AG04450 (cell line): ENCODE data around the gene ZNF513. TPM values are rescaled to one million over a fixed set of nuclear protein-coding genes. Genes with fewer than 3 reads are reported as not detected.
"Not testable (repeated sequence)": the region's sequence is repeated elsewhere in the genome, so short reads cannot be mapped to it uniquely, and the experiment has no call there.

Experiments used
- CTCF ChIA-PET: fragments of 300-600, 350-600 bp; formaldehyde crosslinking; extraction: SDS; loops from one replicate; lab custom pipeline; 2022; ENCODE audit warnings: antibody characterized with exemption, inconsistent platforms; lab: Charles Lee
- POLR2A ChIA-PET: fragments of 350-600 bp; formaldehyde crosslinking; extraction: SDS; loops from one replicate; lab custom pipeline; 2021; ENCODE audit warnings: antibody characterized with exemption, inconsistent platforms; lab: Yijun Ruan, JAX
- DNase-seq: peaks from one replicate; pipeline ENCODE4 v3.0.0-alpha.2; 2011; ENCODE audit warnings: low read depth, low spot score
- H3K27ac ChIP-seq: one replicate; pipeline ENCODE4 v1.5.1; 2012; ENCODE audit warnings: low read depth, low read length, control low read depth
- H3K27me3 ChIP-seq: one replicate; pipeline ENCODE4 v1.6.0; 2012; ENCODE audit warnings: low read length; ENCODE audit not compliant: control insufficient read depth, insufficient read depth
- H3K4me3 ChIP-seq: 2 replicates; pipeline ENCODE4 v1.5.1; 2011; ENCODE audit warnings: mild to moderate bottlenecking, low read depth, low read length, control low read depth
- H3K9me3 ChIP-seq: 2 replicates; pipeline ENCODE4 v1.5.1; 2012; ENCODE audit warnings: low read length; ENCODE audit not compliant: control insufficient read depth, insufficient read depth
- polyA plus RNA-seq: library from polyadenylated mRNA; depleted of rRNA; stranded (reverse); fragments of >200 nt; gene quantifications from 2 replicates; pipeline ENCODE4 v1.2.3, GENCODE V29; 2011
- TF ChIP-seq, protein P1 (sequence below): IDR thresholded peaks from 2 replicates; pipeline ENCODE4 v1.5.1; 2011; ENCODE audit warnings: low read depth, low read length, control low read depth, inconsistent platforms

The ZNF513 gene
- polyA plus RNA-seq, 1 experiment = 7.4 TPM

GRCh38 chr2:27427863-27428212 lies 47.3 kb upstream of the ZNF513 start:
- CTCF ChIA-PET = interaction anchor here (0.9 to 1.3 kb wide), 4 partner anchors 21 to 255 kb away, joined by 3 to 5 read pairs (median 4); no protein-coding TSS in a partner anchor
- no peak for DNase-seq
- H3K4me3 ChIP-seq = peak overlapping the region; percentile 80
- POLR2A ChIA-PET = interaction anchor here (0.8 to 3.6 kb wide), 9 partner anchors 19 to 236 kb away, joined by 3 to 43 read pairs (median 4); partner anchors contain the start of genes CCDC121, GPN1, GTF3C2 and PPM1G
- H3K27me3 ChIP-seq = no peaks in the 10 kb centered on the region
- H3K27ac ChIP-seq = peak overlapping the region; percentile 89
- H3K9me3 ChIP-seq = no peaks in the 10 kb centered on the region; the same call in 1 of the 2 replicates
- TF ChIP-seq, protein P1, sequence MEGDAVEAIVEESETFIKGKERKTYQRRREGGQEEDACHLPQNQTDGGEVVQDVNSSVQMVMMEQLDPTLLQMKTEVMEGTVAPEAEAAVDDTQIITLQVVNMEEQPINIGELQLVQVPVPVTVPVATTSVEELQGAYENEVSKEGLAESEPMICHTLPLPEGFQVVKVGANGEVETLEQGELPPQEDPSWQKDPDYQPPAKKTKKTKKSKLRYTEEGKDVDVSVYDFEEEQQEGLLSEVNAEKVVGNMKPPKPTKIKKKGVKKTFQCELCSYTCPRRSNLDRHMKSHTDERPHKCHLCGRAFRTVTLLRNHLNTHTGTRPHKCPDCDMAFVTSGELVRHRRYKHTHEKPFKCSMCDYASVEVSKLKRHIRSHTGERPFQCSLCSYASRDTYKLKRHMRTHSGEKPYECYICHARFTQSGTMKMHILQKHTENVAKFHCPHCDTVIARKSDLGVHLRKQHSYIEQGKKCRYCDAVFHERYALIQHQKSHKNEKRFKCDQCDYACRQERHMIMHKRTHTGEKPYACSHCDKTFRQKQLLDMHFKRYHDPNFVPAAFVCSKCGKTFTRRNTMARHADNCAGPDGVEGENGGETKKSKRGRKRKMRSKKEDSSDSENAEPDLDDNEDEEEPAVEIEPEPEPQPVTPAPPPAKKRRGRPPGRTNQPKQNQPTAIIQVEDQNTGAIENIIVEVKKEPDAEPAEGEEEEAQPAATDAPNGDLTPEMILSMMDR = no peak

DNA sequence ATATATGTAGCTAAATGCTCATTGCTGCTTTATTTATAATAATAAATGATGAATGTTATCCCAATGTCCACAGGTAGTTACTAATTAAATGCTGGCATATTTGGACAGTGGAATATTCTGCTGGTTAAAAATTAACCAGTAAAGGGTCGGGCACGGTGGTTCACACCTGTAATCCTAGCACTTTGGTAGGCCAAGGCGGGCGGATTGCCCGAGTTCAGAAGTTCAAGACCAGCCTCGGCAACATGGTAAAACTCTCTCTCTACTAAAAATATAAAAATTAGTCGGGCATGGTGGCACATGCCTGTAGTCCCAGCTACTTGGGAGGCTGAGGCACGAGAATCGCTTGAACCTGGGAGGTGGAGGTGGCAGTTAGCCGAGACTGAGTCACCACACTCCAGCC lies 44.5 kb upstream of the ZNF513 start:
- CTCF ChIA-PET = not testable (repeated sequence)

DNA sequence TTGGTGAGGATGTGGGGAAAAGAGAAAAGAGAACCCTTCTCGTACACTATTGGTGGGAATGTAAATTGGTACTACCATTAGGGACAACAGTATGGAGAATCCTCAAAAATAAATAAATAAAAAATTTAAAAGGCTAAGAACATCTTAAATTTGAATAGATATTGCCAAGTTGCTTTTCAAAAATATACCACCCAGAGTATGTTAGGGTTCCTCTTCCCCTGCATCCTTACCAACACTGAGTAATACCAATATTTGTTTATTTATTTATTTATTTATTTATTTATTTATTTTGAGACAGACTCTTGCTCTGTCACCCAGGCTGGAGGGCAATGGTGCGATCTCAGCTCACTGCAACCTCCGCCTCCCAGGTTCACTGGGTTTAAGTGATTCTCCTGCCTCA lies 42.4 kb upstream of the ZNF513 start:
- Histone ChIP-seq H3K27me3 (no peaks in the 10 kb centered on the region), H3K27ac (no peak overlapping the region), H3K4me3 (no peak overlapping the region), H3K9me3 (no peaks in the 10 kb centered on the region)
- TF ChIP-seq, protein P1 = no peak
- ChIA-PET POLR2A (no interaction called here), CTCF (no interaction called here)
- DNase-seq = no peak

More for the DNA sequence above, 44.5 kb upstream of the ZNF513 start:
- H3K27me3 ChIP-seq, DNase-seq, H3K27ac ChIP-seq, H3K9me3 ChIP-seq, H3K4me3 ChIP-seq: not testable (repeated sequence)
- POLR2A ChIA-PET = interaction anchor here (2.0 kb wide), 1 partner anchor 16 kb away, joined by 8 read pairs; the partner anchor contains the start of gene PPM1G

DNA sequence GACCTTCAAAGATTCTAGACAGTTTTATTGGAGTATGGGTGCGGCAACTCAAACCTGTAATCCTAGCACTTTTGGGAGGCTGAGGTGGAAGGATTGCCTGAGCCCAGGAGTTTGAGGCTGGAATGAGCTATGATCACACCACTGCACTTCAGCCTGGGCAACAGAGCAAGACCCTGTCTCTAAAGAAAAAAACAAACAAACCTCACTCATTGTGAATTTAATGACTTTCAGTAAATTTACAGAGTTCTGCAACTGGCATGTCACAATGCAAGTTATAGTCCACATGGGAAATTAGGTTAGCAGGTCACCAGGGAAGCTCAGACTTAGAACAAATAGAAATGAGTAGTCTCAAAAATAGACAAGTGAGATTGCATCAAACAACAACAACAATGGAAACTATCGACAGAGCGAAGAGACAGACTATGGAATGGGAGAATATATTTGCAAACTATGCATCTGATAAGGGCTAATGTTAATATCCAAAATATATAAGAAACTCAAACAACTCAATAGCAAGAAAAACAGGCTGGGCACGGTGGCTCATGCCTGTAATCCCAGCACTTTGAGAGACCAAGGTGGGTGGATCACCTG lies 41.2 kb upstream of the ZNF513 start:
- ChIA-PET POLR2A (no interaction called here), CTCF (interaction anchor here (1.4 kb wide), 2 partner anchors 14 to 261 kb away, joined by 5 read pairs; no protein-coding TSS in a partner anchor)
- Histone ChIP-seq H3K9me3 (no peaks in the 10 kb centered on the region), H3K4me3 (no peak overlapping the region), H3K27me3 (no peaks in the 10 kb centered on the region), H3K27ac (no peak overlapping the region)
- TF ChIP-seq, protein P1 = no peak
- DNase-seq = no peak

- Histone ChIP-seq H3K9me3 (no peaks in the 10 kb centered on the region), H3K27me3 (no peaks in the 10 kb centered on the region), H3K27ac (no peak overlapping the region), H3K4me3 (no peak overlapping the region)
- ChIA-PET CTCF (interaction anchor here (1.4 kb wide), 2 partner anchors 13 to 262 kb away, joined by 5 read pairs; no protein-coding TSS in a partner anchor), POLR2A (no interaction called here)
- TF ChIP-seq, protein P1 = no peak
- no peak for DNase-seq
These were observed 40.5 kb upstream of the ZNF513 start for GRCh38 chr2:27420996-27421395.
